GM21576 (cell line): Measurements from ENCODE around the gene DEXI.

Source experiments
- ATAC-seq: cut with Tn5 transposase; IDR thresholded peaks from one replicate; pipeline ENCODE4 v1.9.1; 2021; ENCODE audit warnings: mild to moderate bottlenecking, moderate library complexity; ENCODE audit not compliant: unreplicated experiment

The DEXI gene

GRCh38 chr16:10942352-10943063 is at the start of gene DEXI:
DEXI (minus strand) TSS chr16:10942468; CDS start chr16:10942005, 463 bp downstream.
- peak; percentile 63 for ATAC-seq

- no peak for ATAC-seq
Observed at GRCh38 chr16:10990378-10990777, 48.1 kb upstream of the DEXI start.

GRCh38 chr16:10989559-10989958 is 47.3 kb upstream of the DEXI start:
- no peak for ATAC-seq

GRCh38 chr16:10988879-10989278 is 46.6 kb upstream of the DEXI start:
- ATAC-seq, result no peak

GRCh38 chr16:10988164-10988803 is 46.0 kb upstream of the DEXI start:
- ATAC-seq, result peak; percentile 47

GRCh38 chr16:10987361-10988163 is 45.3 kb upstream of the DEXI start:
- ATAC-seq, result no peak

- ATAC-seq, result no peak
Observed at GRCh38 chr16:10984509-10984908, 42.2 kb upstream of the DEXI start.

GRCh38 chr16:10983159-10983558 is 40.9 kb upstream of the DEXI start:
- ATAC-seq, result no peak

GRCh38 chr16:10982465-10983150 is 40.3 kb upstream of the DEXI start:
- no peak for ATAC-seq

GRCh38 chr16:10981697-10982216 is 39.5 kb upstream of the DEXI start:
- ATAC-seq, result peak; percentile 62

- ATAC-seq, result no peak
Observed at GRCh38 chr16:10980813-10981212, 38.5 kb upstream of the DEXI start.

GRCh38 chr16:10979717-10980601 is 37.7 kb upstream of the DEXI start:
- ATAC-seq, result no peak

- no peak for ATAC-seq
Observed at GRCh38 chr16:10978871-10979446, 36.7 kb upstream of the DEXI start.

GRCh38 chr16:10978124-10978523 is 35.9 kb upstream of the DEXI start:
- ATAC-seq, result no peak

GRCh38 chr16:10976634-10977033 is 34.4 kb upstream of the DEXI start:
- no peak for ATAC-seq

GRCh38 chr16:10972819-10973464 is 30.7 kb upstream of the DEXI start:
- no peak for ATAC-seq

- ATAC-seq, result no peak
Observed at GRCh38 chr16:10972108-10972818, 30.0 kb upstream of the DEXI start.

GRCh38 chr16:10971560-10971961 is 29.3 kb upstream of the DEXI start:
- ATAC-seq, result no peak
